Measurements from ENCODE around the gene ABCB9.

Gene ABCB9

DNA sequence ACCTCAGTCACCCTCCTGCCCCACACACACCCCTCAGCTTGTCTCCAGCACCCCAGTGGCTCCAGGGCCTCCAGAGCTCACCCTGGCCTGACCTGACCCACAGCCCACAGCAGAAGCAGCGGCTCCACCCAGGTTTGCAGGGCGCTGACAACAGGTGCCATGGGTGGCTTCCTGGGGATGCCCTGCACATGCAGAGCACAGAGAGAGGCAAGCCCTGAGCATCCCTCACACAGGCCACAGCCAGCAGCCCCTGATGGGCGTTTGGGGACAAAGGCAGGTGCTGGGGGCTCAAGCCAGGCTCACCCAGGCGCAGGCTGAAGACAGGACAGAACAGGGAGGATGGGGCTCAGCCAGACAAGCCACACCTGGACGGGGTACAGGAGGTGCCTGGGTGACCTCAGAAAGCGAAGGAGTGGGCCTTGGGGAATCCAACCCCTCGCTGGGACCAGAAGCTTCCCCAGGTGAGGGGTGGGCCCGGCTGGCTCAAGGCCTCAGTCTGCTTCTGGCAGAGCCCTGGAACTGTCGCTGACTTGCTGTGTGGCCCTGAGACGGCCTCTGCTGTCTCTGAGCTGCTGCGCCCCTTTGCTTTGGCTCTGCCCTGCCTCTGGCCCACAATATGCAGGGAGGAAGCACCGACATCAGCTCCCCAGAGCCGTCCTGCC, 24.8 kb upstream of the ABCB9 start (continued):
- no peak for TF ChIP-seq BACH2 (CRISPR knock-in tag; IDR thresholded peaks at IDR 0.05; ENCODE audit: borderline replicate concordance)
- TF ChIP-seq ESRRG (CRISPR knock-in tag; IDR thresholded peaks at IDR 0.05): no peak
- TF ChIP-seq, protein P1, sequence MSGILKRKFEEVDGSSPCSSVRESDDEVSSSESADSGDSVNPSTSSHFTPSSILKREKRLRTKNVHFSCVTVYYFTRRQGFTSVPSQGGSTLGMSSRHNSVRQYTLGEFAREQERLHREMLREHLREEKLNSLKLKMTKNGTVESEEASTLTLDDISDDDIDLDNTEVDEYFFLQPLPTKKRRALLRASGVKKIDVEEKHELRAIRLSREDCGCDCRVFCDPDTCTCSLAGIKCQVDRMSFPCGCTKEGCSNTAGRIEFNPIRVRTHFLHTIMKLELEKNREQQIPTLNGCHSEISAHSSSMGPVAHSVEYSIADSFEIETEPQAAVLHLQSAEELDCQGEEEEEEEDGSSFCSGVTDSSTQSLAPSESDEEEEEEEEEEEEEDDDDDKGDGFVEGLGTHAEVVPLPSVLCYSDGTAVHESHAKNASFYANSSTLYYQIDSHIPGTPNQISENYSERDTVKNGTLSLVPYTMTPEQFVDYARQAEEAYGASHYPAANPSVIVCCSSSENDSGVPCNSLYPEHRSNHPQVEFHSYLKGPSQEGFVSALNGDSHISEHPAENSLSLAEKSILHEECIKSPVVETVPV (CRISPR knock-in tag; IDR thresholded peaks at IDR 0.05): no peak

- ATAC-seq: no peak
- TF ChIP-seq RARB (CRISPR knock-in tag; IDR thresholded peaks at IDR 0.05) (no peak), TOX (CRISPR knock-in tag; IDR thresholded peaks at IDR 0.05; ENCODE audit: borderline replicate concordance) (no peak), ZFP3 (CRISPR knock-in tag; IDR thresholded peaks at IDR 0.05) (no peak), PPARA (CRISPR knock-in tag; IDR thresholded peaks at IDR 0.05; ENCODE audit: borderline replicate concordance) (no peak), ZNF565 (CRISPR knock-in tag; conservative IDR thresholded peaks at IDR 0.05; ENCODE audit: low read depth) (no peak), ESRRG (CRISPR knock-in tag; IDR thresholded peaks at IDR 0.05) (no peak), ZNF8 (CRISPR knock-in tag; IDR thresholded peaks at IDR 0.05) (no peak), ZNF70 (CRISPR knock-in tag; IDR thresholded peaks at IDR 0.05) (no peak), CSDC2 (CRISPR knock-in tag; IDR thresholded peaks at IDR 0.05) (no peak), GLIS3 (CRISPR knock-in tag; IDR thresholded peaks at IDR 0.05) (no peak), ZC3H10 (CRISPR knock-in tag; IDR thresholded peaks at IDR 0.05) (no peak), ARNTL (CRISPR knock-in tag; IDR thresholded peaks at IDR 0.05; ENCODE audit: borderline replicate concordance, low read depth) (no peak), SNAI2 (CRISPR knock-in tag; IDR thresholded peaks at IDR 0.05) (no peak), BACH2 (CRISPR knock-in tag; IDR thresholded peaks at IDR 0.05; ENCODE audit: borderline replicate concordance) (no peak)
- TF ChIP-seq, protein P2, sequence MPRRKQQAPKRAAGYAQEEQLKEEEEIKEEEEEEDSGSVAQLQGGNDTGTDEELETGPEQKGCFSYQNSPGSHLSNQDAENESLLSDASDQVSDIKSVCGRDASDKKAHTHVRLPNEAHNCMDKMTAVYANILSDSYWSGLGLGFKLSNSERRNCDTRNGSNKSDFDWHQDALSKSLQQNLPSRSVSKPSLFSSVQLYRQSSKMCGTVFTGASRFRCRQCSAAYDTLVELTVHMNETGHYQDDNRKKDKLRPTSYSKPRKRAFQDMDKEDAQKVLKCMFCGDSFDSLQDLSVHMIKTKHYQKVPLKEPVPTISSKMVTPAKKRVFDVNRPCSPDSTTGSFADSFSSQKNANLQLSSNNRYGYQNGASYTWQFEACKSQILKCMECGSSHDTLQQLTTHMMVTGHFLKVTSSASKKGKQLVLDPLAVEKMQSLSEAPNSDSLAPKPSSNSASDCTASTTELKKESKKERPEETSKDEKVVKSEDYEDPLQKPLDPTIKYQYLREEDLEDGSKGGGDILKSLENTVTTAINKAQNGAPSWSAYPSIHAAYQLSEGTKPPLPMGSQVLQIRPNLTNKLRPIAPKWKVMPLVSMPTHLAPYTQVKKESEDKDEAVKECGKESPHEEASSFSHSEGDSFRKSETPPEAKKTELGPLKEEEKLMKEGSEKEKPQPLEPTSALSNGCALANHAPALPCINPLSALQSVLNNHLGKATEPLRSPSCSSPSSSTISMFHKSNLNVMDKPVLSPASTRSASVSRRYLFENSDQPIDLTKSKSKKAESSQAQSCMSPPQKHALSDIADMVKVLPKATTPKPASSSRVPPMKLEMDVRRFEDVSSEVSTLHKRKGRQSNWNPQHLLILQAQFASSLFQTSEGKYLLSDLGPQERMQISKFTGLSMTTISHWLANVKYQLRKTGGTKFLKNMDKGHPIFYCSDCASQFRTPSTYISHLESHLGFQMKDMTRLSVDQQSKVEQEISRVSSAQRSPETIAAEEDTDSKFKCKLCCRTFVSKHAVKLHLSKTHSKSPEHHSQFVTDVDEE (CRISPR knock-in tag; IDR thresholded peaks at IDR 0.05): no peak
- TF ChIP-seq, protein P1 (CRISPR knock-in tag; IDR thresholded peaks at IDR 0.05): no peak
These were observed 24.3 kb upstream of the ABCB9 start for GRCh38 chr12:122990561-122990960.

DNA sequence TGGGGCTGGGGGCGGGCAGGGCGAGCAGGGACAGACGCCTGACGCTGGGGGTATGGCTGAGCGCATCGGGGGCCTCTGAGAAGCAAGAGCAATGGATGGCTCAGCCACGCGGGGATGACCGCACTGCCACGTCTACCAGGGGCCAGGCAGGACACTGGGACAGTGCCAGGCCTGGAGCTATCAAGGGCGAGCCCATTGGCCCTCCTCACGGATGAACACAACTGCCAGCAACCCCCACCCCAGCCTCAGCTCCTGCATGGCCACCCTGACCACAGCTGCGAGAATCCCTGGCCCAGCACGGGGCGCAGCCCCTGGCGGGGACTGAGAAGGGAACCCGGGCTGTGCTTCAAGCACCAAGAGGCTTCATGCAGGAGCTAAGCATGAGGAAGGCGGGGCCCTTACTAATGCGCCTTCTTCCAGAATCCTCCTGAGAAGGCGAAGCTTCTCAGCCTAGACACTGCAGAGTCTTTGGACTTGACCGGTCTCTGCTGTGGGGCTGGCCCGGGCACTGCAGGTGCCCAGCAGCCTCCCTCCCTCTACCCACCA, 23.7 kb upstream of the ABCB9 start:
- no peak for ATAC-seq
- no peak for TF ChIP-seq POU6F1 (CRISPR knock-in tag; IDR thresholded peaks at IDR 0.05; ENCODE audit: borderline replicate concordance, low read depth)
- TF ChIP-seq, protein P3, sequence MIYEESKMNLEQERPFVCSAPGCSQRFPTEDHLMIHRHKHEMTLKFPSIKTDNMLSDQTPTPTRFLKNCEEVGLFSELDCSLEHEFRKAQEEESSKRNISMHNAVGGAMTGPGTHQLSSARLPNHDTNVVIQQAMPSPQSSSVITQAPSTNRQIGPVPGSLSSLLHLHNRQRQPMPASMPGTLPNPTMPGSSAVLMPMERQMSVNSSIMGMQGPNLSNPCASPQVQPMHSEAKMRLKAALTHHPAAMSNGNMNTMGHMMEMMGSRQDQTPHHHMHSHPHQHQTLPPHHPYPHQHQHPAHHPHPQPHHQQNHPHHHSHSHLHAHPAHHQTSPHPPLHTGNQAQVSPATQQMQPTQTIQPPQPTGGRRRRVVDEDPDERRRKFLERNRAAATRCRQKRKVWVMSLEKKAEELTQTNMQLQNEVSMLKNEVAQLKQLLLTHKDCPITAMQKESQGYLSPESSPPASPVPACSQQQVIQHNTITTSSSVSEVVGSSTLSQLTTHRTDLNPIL (CRISPR knock-in tag; IDR thresholded peaks at IDR 0.05; ENCODE audit: low read depth): no peak
- TF ChIP-seq ESRRG (CRISPR knock-in tag; IDR thresholded peaks at IDR 0.05): no peak
- no peak for TF ChIP-seq PPARA (CRISPR knock-in tag; IDR thresholded peaks at IDR 0.05; ENCODE audit: borderline replicate concordance)
- TF ChIP-seq ZFP30 (CRISPR knock-in tag; IDR thresholded peaks at IDR 0.05): no peak
- no peak for TF ChIP-seq OSR1 (CRISPR knock-in tag; IDR thresholded peaks at IDR 0.05)
- no peak for TF ChIP-seq CSDC2 (CRISPR knock-in tag; IDR thresholded peaks at IDR 0.05)
- TF ChIP-seq TCF4 (CRISPR knock-in tag; IDR thresholded peaks at IDR 0.05; ENCODE audit: borderline replicate concordance): no peak
- no peak for TF ChIP-seq TOX (CRISPR knock-in tag; IDR thresholded peaks at IDR 0.05; ENCODE audit: borderline replicate concordance)
- TF ChIP-seq ZNF8 (CRISPR knock-in tag; IDR thresholded peaks at IDR 0.05): no peak
- no peak for TF ChIP-seq ISL1 (CRISPR knock-in tag; IDR thresholded peaks at IDR 0.05)
- TF ChIP-seq, protein P4, sequence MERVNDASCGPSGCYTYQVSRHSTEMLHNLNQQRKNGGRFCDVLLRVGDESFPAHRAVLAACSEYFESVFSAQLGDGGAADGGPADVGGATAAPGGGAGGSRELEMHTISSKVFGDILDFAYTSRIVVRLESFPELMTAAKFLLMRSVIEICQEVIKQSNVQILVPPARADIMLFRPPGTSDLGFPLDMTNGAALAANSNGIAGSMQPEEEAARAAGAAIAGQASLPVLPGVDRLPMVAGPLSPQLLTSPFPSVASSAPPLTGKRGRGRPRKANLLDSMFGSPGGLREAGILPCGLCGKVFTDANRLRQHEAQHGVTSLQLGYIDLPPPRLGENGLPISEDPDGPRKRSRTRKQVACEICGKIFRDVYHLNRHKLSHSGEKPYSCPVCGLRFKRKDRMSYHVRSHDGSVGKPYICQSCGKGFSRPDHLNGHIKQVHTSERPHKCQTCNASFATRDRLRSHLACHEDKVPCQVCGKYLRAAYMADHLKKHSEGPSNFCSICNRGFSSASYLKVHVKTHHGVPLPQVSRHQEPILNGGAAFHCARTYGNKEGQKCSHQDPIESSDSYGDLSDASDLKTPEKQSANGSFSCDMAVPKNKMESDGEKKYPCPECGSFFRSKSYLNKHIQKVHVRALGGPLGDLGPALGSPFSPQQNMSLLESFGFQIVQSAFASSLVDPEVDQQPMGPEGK (CRISPR knock-in tag; IDR thresholded peaks at IDR 0.05; ENCODE audit: borderline replicate concordance): no peak
- TF ChIP-seq, protein P2 (CRISPR knock-in tag; IDR thresholded peaks at IDR 0.05): no peak

All from SK-N-SH treated with all-trans-retinoic acid at 6 μM for 48 hours (cell line).